SK-N-SH (cell line): ENCODE results near the gene THPO. TPM values are rescaled to one million over a fixed set of nuclear protein-coding genes. Genes with fewer than 3 reads are reported as not detected.
A peak's percentile ranks its signal among the peaks of the same experiment; 100 is the strongest.

Experiments
- CTCF ChIA-PET: fragments of 300-600, 350-600 bp; formaldehyde crosslinking; extraction: SDS; loops from one replicate; lab custom pipeline; 2021; lab: Yijun Ruan, JAX
- POLR2A ChIA-PET: fragments of 350-600 bp; sonication (Branson Sonifier 250); formaldehyde crosslinking; extraction: SDS; loops from one replicate; lab custom pipeline; 2020; ENCODE audit warnings: antibody characterized with exemption, inconsistent platforms; lab: Yijun Ruan, JAX
- DNase-seq: peaks from one replicate; pipeline ENCODE4 v3.0.0; 2012
- H2AFZ ChIP-seq: fragments of 200-600 bp; sonication (generic); 2 replicates; pipeline ENCODE4 v1.8.1; 2016; ENCODE audit warnings: antibody characterized with exemption, mild to moderate bottlenecking, low read depth
- H3F3A ChIP-seq: fragments of 200-600 bp; sonication (generic); replicated peaks from 2 replicates; pipeline ENCODE3; 2016; ENCODE audit warnings: antibody characterized with exemption, mild to moderate bottlenecking; ENCODE audit not compliant: insufficient read depth
- H3K27ac ChIP-seq, 2 experiments: fragments of 200-500 bp in 1 of 2; fragments of 200-600 bp in 1 of 2; sonication (Bioruptor generic) in 1 of 2; sonication (generic), shearing (Covaris generic) in 1 of 2; 2 replicates each; pipeline versions ENCODE4 v1.5.1 to v1.6.1; 2014 to 2016; ENCODE audit warnings: low read depth in 2 of 2, inconsistent platforms in 1 of 2, low read length in 1 of 2, mild to moderate bottlenecking in 1 of 2, mixed read lengths in 1 of 2
- H3K27me3 ChIP-seq: fragments of 200-600 bp; sonication (generic), shearing (Covaris generic); 2 replicates; pipeline ENCODE4 v1.6.1; 2016; ENCODE audit warnings: mixed run types; ENCODE audit not compliant: insufficient read depth
- H3K36me3 ChIP-seq, 2 experiments: fragments of 200-500 bp in 1 of 2; fragments of 200-600 bp in 1 of 2; sonication (Bioruptor generic) in 1 of 2; sonication (generic) in 1 of 2; replicated peaks in 1 of 2; 2 replicates each; pipeline versions ENCODE3 to v1.5.1; 2014 to 2016; ENCODE audit warnings: low read length in 1 of 2, mild to moderate bottlenecking in 1 of 2; ENCODE audit not compliant: insufficient read depth in 2 of 2, control insufficient read depth in 1 of 2
- H3K4me1 ChIP-seq, 2 experiments: fragments of 200-500 bp in 1 of 2; fragments of 200-600 bp in 1 of 2; sonication (Bioruptor generic) in 1 of 2; sonication (generic), shearing (Covaris generic) in 1 of 2; 2 replicates each; pipeline versions ENCODE4 v1.5.1 to v1.6.1; 2014 to 2016; ENCODE audit warnings: low read depth in 1 of 2, low read length in 1 of 2, mixed run types in 1 of 2; ENCODE audit not compliant: insufficient read depth in 2 of 2, control insufficient read depth in 1 of 2
- H3K4me2 ChIP-seq: fragments of 200-600 bp; sonication (generic), shearing (Covaris generic); 2 replicates; pipeline ENCODE4 v1.6.1; 2017; ENCODE audit warnings: mixed run types
- H3K4me3 ChIP-seq, 2 experiments: fragments of 200-500 bp in 1 of 2; fragments of 200-600 bp in 1 of 2; sonication (Bioruptor generic) in 1 of 2; sonication (generic), shearing (Covaris generic) in 1 of 2; 2 replicates each; pipeline versions ENCODE4 v1.5.1 to v1.8.1; 2014 to 2016; ENCODE audit warnings: low read depth in 2 of 2, inconsistent platforms in 1 of 2, low read length in 1 of 2, mild to moderate bottlenecking in 1 of 2, mixed read lengths in 1 of 2, moderate library complexity in 1 of 2
- H3K79me2 ChIP-seq: fragments of 200-600 bp; sonication (generic); 2 replicates; pipeline ENCODE4 v1.8.1; 2017; ENCODE audit warnings: mild to moderate bottlenecking; ENCODE audit not compliant: insufficient read depth
- H3K9ac ChIP-seq: fragments of 200-600 bp; sonication (generic); 2 replicates; pipeline ENCODE4 v1.6.1; 2017; ENCODE audit warnings: mixed run types
- H3K9me2 ChIP-seq: fragments of 200-600 bp; sonication (generic); 2 replicates; pipeline ENCODE4 v1.6.1; 2017; ENCODE audit warnings: mixed run types
- H3K9me3 ChIP-seq: fragments of 200-600 bp; sonication (generic); 2 replicates; pipeline ENCODE4 v1.6.1; 2017; ENCODE audit warnings: mixed run types, mild to moderate bottlenecking, moderate library complexity
- H4K20me1 ChIP-seq: fragments of 200-600 bp; sonication (generic); 2 replicates; pipeline ENCODE4 v1.6.1; 2017; ENCODE audit warnings: mild to moderate bottlenecking, mixed run types; ENCODE audit not compliant: insufficient read depth
- CHD2 ChIP-seq: fragments of 150-350 bp; IDR thresholded peaks from 2 replicates; pipeline ENCODE4 v1.6.1; 2018; ENCODE audit warnings: low read length; ENCODE audit not compliant: partially characterized antibody
- EP300 ChIP-seq, 2 experiments: IDR thresholded peaks; 2 replicates each; pipeline versions ENCODE4 v1.4.0 to v1.6.1; 2012; ENCODE audit warnings: borderline replicate concordance in 1 of 2, low read depth in 1 of 2, low read length in 1 of 2
- FOSL2 ChIP-seq: IDR thresholded peaks from 2 replicates; pipeline ENCODE4 v1.4.0; 2012; ENCODE audit warnings: low read depth, mild to moderate bottlenecking, moderate library complexity, borderline replicate concordance
- FOXM1 ChIP-seq: IDR thresholded peaks from 2 replicates; pipeline ENCODE4 v1.4.0; 2012; ENCODE audit warnings: low read depth, mild to moderate bottlenecking
- GABPA ChIP-seq: IDR thresholded peaks from 2 replicates; pipeline ENCODE4 v1.4.0; 2012; ENCODE audit warnings: low read depth, mild to moderate bottlenecking
- JUND ChIP-seq: IDR thresholded peaks from 2 replicates; pipeline ENCODE4 v1.4.0; 2012
- MEF2A ChIP-seq: IDR thresholded peaks from 2 replicates; pipeline ENCODE4 v1.4.0; 2012; ENCODE audit warnings: low read depth, borderline replicate concordance
- MXI1 ChIP-seq: IDR thresholded peaks from 2 replicates; pipeline ENCODE4 v1.6.1; 2012; ENCODE audit warnings: mild to moderate bottlenecking, low read depth, low read length, improper control_type of control experiment
- NFIC ChIP-seq: IDR thresholded peaks from 2 replicates; pipeline ENCODE4 v1.4.0; 2012; ENCODE audit warnings: borderline replicate concordance
- POLR2AphosphoS5 ChIP-seq: IDR thresholded peaks from 2 replicates; pipeline ENCODE4 v1.6.1; 2012; ENCODE audit warnings: low read depth, low read length
- RCOR1 ChIP-seq: fragments of 150-350 bp; IDR thresholded peaks from 2 replicates; pipeline ENCODE4 v1.6.1; 2017; ENCODE audit warnings: antibody characterized with exemption, low read length
- REST ChIP-seq: IDR thresholded peaks from 2 replicates; pipeline ENCODE4 v1.6.1; 2012; ENCODE audit warnings: mild to moderate bottlenecking, low read depth, low read length, moderate library complexity
- RXRA ChIP-seq: IDR thresholded peaks from 2 replicates; pipeline ENCODE4 v1.4.0; 2012; ENCODE audit warnings: low read depth, mild to moderate bottlenecking, borderline replicate concordance
- SIN3A ChIP-seq: IDR thresholded peaks from 2 replicates; pipeline ENCODE4 v1.6.1; 2012; ENCODE audit warnings: low read depth, mild to moderate bottlenecking, low read length, moderate library complexity, borderline replicate concordance
- TAF1 ChIP-seq: IDR thresholded peaks from 2 replicates; pipeline ENCODE4 v1.6.1; 2012; ENCODE audit warnings: low read depth, mild to moderate bottlenecking, low read length, moderate library complexity, borderline replicate concordance
- TCF12 ChIP-seq: IDR thresholded peaks from 2 replicates; pipeline ENCODE4 v1.4.0; 2012
- TEAD4 ChIP-seq: IDR thresholded peaks from 2 replicates; pipeline ENCODE4 v1.4.0; 2012; ENCODE audit warnings: mild to moderate bottlenecking, borderline replicate concordance; ENCODE audit not compliant: insufficient read depth
- YY1 ChIP-seq: IDR thresholded peaks from 2 replicates; pipeline ENCODE4 v1.4.0; 2012; ENCODE audit warnings: low read depth, mild to moderate bottlenecking
- ZBTB33 ChIP-seq: IDR thresholded peaks from 2 replicates; pipeline ENCODE4 v1.4.0; 2012; ENCODE audit warnings: low read depth, borderline replicate concordance
- WGBS: methylation state at CpG from one replicate; pipeline ENCODE4 v1.1.6; 2017; ENCODE audit warnings: low lambda C conversion rate; 5-methylcytosine and 5-hydroxymethylcytosine counted together
- polyA plus RNA-seq, 3 experiments: library from polyadenylated mRNA; depleted of rRNA; stranded (reverse); fragments of >200 nt; gene quantifications; 2 replicates each; pipeline ENCODE4 v1.2.3, GENCODE V29; 2012
- TF ChIP-seq, protein P1 (sequence below): fragments of 200-600 bp; sonication (generic); IDR thresholded peaks from 2 replicates; pipeline ENCODE4 v1.6.1; 2017; ENCODE audit warnings: antibody characterized with exemption, mild to moderate bottlenecking, moderate library complexity
- TF ChIP-seq, protein P2 (sequence below): IDR thresholded peaks from 2 replicates; pipeline ENCODE4; 2012
- TF ChIP-seq, protein P3 (sequence below): IDR thresholded peaks from 2 replicates; pipeline ENCODE4 v1.4.0; 2012; ENCODE audit warnings: low read depth

Gene THPO
- polyA plus RNA-seq, 1 of the 3 experiments (the other 2 are of a cell fraction): 0.07 TPM

DNA sequence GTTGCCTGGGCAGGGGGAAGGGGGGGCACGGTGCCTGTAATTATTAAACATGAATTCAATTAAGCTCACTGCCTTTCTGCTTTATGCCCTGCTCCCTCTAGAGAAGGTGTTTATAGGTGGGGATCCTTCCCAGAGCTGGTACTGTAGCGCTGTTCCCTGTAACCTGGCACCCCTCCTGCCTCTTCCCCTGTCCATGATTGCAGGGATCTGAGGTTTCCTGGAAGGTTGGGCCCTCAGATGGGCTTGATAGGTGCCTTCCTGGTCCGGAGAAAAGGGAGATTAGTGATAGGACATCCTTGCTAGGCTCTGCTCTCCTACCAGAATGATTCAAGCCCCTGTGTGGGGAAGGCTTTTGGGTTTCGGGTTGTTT, 42.7 kb downstream of the THPO start (continued):
- no peak for TF ChIP-seq JUND
- TF ChIP-seq, protein P1, sequence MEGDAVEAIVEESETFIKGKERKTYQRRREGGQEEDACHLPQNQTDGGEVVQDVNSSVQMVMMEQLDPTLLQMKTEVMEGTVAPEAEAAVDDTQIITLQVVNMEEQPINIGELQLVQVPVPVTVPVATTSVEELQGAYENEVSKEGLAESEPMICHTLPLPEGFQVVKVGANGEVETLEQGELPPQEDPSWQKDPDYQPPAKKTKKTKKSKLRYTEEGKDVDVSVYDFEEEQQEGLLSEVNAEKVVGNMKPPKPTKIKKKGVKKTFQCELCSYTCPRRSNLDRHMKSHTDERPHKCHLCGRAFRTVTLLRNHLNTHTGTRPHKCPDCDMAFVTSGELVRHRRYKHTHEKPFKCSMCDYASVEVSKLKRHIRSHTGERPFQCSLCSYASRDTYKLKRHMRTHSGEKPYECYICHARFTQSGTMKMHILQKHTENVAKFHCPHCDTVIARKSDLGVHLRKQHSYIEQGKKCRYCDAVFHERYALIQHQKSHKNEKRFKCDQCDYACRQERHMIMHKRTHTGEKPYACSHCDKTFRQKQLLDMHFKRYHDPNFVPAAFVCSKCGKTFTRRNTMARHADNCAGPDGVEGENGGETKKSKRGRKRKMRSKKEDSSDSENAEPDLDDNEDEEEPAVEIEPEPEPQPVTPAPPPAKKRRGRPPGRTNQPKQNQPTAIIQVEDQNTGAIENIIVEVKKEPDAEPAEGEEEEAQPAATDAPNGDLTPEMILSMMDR: no peak

- Histone ChIP-seq H3K9me3 (no peaks in the 10 kb centered on the region), H3F3A (peaks cover 60% of the 10 kb centered on the region)
- TF ChIP-seq TCF12: peak; percentile 65
- no peak for TF ChIP-seq REST
- TF ChIP-seq YY1: no peak
- no peak for TF ChIP-seq MXI1
- peak; percentile 29; the same call in 1 of the 2 replicates for TF ChIP-seq NFIC
- peak; percentile 79 for TF ChIP-seq FOSL2
- TF ChIP-seq MEF2A: no peak
- TF ChIP-seq RXRA: no peak; the same call in 1 of the 2 replicates
- no peak for TF ChIP-seq TEAD4
- no peak for TF ChIP-seq CHD2
- no peak for TF ChIP-seq FOXM1
- no peak for TF ChIP-seq POLR2AphosphoS5
- TF ChIP-seq ZBTB33: no peak
- no peak for TF ChIP-seq TAF1
- peak; percentile 44; the same call in 1 of the 2 replicates for TF ChIP-seq SIN3A
- peak; percentile 69 for TF ChIP-seq JUND
- no peak for TF ChIP-seq GABPA
- TF ChIP-seq, protein P2, sequence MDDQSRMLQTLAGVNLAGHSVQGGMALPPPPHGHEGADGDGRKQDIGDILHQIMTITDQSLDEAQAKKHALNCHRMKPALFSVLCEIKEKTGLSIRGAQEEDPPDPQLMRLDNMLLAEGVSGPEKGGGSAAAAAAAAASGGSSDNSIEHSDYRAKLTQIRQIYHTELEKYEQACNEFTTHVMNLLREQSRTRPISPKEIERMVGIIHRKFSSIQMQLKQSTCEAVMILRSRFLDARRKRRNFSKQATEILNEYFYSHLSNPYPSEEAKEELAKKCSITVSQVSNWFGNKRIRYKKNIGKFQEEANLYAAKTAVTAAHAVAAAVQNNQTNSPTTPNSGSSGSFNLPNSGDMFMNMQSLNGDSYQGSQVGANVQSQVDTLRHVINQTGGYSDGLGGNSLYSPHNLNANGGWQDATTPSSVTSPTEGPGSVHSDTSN: peak; percentile 70
- no peak for TF ChIP-seq RCOR1
- 0 out of 4 replicates have a peak, but pooled peaks of 1 of the 2 experiments have one; percentile 28 for TF ChIP-seq EP300 (IDR thresholded peaks at IDR 0.05; ENCODE audit: borderline replicate concordance in 1 of 2, low read depth in 1 of 2, low read length in 1 of 2)
- TF ChIP-seq, protein P3, sequence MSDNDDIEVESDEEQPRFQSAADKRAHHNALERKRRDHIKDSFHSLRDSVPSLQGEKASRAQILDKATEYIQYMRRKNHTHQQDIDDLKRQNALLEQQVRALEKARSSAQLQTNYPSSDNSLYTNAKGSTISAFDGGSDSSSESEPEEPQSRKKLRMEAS: peak; percentile 37; the same call in 1 of the 2 replicates
- TF ChIP-seq, all 33 proteins: peak for 8
- Histone ChIP-seq H3K9me2 (no peaks in the 10 kb centered on the region), H3K9ac (peak overlapping the region; percentile 83; the same call in 1 of the 2 replicates), H3K79me2 (peaks cover 59% of the 10 kb centered on the region), H3K4me1 (peaks cover 37 to 52% of the 10 kb centered on the region in 2 experiments; a peak in 3 of 4 replicates), H3K4me3 (no peak overlapping the region), H3K27ac (peak overlapping the region; percentile 54 to 90), H2AFZ (no peak overlapping the region), H3K36me3 (peaks cover 41 to 52% of the 10 kb centered on the region in 2 experiments), H4K20me1 (peaks cover 23% of the 10 kb centered on the region), H3K4me2 (0 out of 2 replicates have a peak overlapping the region, but pooled peaks have one; percentile 21), H3K27me3 (no peaks in the 10 kb centered on the region)
- 64% methylated on average over 9 of the region's 15 CpGs for WGBS
- no peak for DNase-seq
- ChIA-PET CTCF (interaction anchor here (1.0 kb wide), 1 partner anchor 13 kb away, joined by 4 read pairs; no protein-coding TSS in a partner anchor), POLR2A (no interaction called here)
Measured at GRCh38 chr3:184334470-184335158, 43.4 kb downstream of the THPO start.
